Frontal cortex (tissue), 4 donors: ENCODE measurements around the gene PPFIA3. TPM values are rescaled to one million over a fixed set of nuclear protein-coding genes. Genes with fewer than 3 reads are reported as not detected.
"Not testable (repeated sequence)": the region's sequence is repeated elsewhere in the genome, so short reads cannot be mapped to it uniquely, and the experiment has no call there.

Experiments
- DNase-seq, 2 donors: peaks; one replicate each; pipeline ENCODE4 v3.0.0; 2012; ENCODE audit warnings: low spot score in 2 of 2
- FAIRE-seq: peaks from 2 replicates; lab custom pipeline; 2012; peaks lifted over from hg19 to GRCh38; lab: Jason Lieb, UNC
- total RNA-seq: library from RNA; depleted of rRNA; stranded (reverse); fragments of >200 nt; gene quantifications from one replicate; pipeline ENCODE4 v1.2.3, GENCODE V29; 2014
- donor health status: control.
- donor health status: control.
- donor health status: control.

PPFIA3 gene
- total RNA-seq, 1 donor from 2014 or later, result 47.7 TPM

DNA sequence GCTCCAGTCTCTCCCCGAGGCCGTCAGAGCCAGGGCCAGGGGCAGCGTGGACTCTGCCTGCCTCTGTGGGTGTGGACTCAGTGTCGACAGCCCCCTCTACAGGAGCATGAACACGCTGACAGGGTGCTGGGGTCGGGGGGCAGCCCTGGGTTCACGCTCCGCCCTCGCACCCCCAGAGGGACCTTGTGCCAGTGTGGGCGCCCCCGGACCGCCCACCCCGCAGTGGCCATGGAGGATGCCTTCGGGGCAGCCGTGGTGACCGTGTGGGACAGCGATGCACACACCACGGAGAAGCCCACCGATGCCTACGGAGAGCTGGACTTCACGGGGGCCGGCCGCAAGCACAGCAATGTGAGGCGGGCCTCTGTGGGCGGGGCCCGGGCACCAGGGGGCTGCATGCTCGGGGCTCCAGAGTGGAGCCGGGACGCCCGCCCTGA lies 46.5 kb downstream of the PPFIA3 start:
- FAIRE-seq (no peak), DNase-seq (no peak)

GRCh38 chr19:49167857-49168409 lies 48.6 kb downstream of the PPFIA3 start:
- FAIRE-seq, result no peak

GRCh38 chr19:49168421-49168820 lies 49.1 kb downstream of the PPFIA3 start:
- no peak for FAIRE-seq

More at GRCh38 chr19:49167857-49168409, 48.6 kb downstream of the PPFIA3 start:
- no peak for DNase-seq

DNA sequence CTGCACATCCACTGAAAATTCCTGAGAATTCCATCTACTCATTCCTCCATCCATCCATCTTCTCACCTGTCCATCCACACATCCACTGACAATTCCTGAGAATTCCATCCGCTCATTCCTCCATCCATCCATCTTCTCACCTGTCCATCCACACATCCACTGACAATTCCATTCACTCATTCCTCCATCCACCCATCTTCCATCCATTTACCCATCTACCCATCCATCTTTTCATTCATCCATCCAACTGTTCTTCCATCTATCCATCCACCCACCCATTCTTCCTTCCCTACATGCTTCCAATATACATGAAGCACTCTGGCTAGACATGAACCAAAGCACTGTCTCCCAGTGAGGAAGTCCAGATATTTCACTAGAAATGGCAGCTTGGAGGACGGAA lies 53.9 kb downstream of the PPFIA3 start:
- DNase-seq, result no peak
- no peak for FAIRE-seq

More at GRCh38 chr19:49168421-49168820, 49.1 kb downstream of the PPFIA3 start:
- no peak for DNase-seq

GRCh38 chr19:49180659-49181058 lies 61.3 kb downstream of the PPFIA3 start:
- no peak for FAIRE-seq
- no peak for DNase-seq

- DNase-seq, FAIRE-seq: not testable (repeated sequence)
Observed at GRCh38 chr19:49182010-49182847, 62.9 kb downstream of the PPFIA3 start.

- FAIRE-seq (no peak), DNase-seq (no peak)
Observed at GRCh38 chr19:49182848-49183375, 63.6 kb downstream of the PPFIA3 start.

DNA sequence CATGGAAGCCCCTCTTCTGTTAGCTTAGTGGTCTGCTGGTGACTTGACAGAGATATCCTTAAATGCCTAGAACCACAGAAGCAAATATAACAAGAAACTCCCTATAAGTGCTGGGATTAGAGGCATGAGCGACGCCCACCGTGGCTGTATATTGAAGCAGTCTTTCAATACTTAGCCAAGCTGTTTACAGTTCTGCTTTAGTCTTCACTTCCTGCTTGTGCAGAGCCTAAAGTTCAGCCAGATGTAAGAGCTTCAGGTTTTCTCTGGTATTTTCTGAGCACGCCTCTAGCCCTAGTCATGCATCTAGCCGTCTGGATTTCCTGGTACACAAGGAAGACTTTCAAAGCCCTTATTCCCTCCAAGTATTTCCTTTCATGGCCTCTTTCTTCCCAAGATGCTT lies 66.8 kb downstream of the PPFIA3 start:
- DNase-seq (no peak), FAIRE-seq (no peak)

GRCh38 chr19:49188626-49189200 lies 69.4 kb downstream of the PPFIA3 start:
- DNase-seq (no peak), FAIRE-seq (no peak)

GRCh38 chr19:49189259-49189658 lies 69.9 kb downstream of the PPFIA3 start:
- no peak for DNase-seq
- FAIRE-seq, result no peak

GRCh38 chr19:49190781-49191180 lies 71.4 kb downstream of the PPFIA3 start:
- DNase-seq (no peak), FAIRE-seq (no peak)

DNA sequence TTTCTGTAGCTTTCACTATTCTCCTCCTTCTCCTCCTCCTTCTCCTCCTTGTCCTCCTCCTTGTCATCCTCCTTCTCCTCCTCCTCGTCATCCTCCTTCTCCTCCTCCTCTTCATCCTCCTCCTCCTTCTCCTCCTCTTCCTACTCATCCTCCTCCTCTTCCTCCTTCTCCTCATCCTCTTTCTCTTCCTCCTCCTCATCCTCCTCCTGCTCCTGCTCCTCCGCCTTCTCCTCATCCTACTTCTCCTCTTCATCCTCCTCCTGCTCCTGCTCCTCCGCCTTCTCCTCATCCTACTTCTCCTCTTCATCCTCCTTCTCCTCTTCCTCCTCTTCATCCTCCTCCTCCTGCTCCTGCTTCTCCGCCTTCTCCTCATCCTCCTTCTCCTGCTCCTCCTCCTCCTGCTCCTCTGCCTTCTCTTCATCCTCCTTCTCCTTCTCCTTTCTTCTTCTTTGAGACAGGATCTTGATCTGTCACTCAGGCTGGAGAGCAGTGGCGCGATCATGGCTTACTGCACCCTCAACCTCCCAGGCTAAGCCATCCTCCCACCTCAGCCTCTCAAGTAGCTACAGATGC lies 74.6 kb downstream of the PPFIA3 start:
- DNase-seq, result no peak
- FAIRE-seq, result no peak

- FAIRE-seq, result no peak
- no peak for DNase-seq
Observed at GRCh38 chr19:49194408-49194807, 75.1 kb downstream of the PPFIA3 start.

DNA sequence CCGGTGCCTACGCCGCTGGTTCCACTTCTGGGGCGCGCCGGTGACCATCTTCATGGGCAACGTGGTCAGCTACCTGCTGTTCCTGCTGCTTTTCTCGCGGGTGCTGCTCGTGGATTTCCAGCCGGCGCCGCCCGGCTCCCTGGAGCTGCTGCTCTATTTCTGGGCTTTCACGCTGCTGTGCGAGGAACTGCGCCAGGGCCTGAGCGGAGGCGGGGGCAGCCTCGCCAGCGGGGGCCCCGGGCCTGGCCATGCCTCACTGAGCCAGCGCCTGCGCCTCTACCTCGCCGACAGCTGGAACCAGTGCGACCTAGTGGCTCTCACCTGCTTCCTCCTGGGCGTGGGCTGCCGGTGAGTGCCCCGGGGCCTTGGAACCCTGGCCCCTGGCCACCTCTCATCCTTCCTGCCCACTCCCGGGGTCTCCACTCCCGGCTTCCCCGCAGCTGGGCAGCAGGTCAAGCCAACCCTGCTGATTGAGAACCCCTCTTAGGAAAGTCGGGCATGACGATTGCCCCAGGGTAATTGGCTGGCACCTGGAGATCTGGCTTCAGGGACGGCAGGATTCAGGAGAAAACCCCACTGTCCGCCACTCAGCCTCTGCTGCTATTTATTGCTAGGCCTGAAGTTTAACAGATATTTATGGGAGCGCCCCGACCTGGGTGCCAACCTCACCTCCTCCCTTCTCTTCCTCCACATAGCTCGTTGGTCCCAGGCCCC lies 77.3 kb downstream of the PPFIA3 start:
- DNase-seq, result peak; percentile 49 to 51
- no peak for FAIRE-seq

- FAIRE-seq (no peak), DNase-seq (no peak)
Observed at GRCh38 chr19:49200238-49200862, 81.0 kb downstream of the PPFIA3 start.
